GM12875 (cell line): ENCODE data around the gene NEU1.

Experiments used
- H3K4me3 ChIP-seq: one replicate; pipeline ENCODE4 v1.5.1; 2011; ENCODE audit warnings: low read depth, low read length, control low read depth
- TF ChIP-seq, protein P1 (sequence below): IDR thresholded peaks from 2 replicates; pipeline ENCODE4 v1.5.1; 2011; ENCODE audit warnings: low read depth, mild to moderate bottlenecking, control low read depth, inconsistent platforms, low read length, moderate library complexity, borderline replicate concordance; ENCODE audit not compliant: insufficient read depth

Gene NEU1

DNA sequence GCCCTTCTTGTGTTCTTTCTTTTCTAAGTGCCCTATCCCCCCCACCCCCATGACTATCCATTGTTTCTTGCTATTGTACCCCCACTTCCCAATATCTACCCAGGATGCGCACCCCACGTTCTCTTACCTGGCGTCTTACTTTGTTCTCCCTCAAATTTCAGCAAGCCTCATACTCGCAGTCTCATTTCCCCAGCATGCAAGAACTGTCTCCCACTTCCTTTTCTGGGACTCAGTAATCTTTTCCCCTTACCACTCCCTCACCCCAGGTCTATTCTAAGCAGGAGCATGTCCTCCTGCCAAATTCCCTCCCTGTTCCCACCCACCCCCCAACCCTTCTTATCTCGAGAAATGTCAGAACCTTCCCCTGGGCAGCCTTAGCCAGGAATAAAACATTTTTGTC is 36.6 kb upstream of the NEU1 start:
- TF ChIP-seq, protein P1, sequence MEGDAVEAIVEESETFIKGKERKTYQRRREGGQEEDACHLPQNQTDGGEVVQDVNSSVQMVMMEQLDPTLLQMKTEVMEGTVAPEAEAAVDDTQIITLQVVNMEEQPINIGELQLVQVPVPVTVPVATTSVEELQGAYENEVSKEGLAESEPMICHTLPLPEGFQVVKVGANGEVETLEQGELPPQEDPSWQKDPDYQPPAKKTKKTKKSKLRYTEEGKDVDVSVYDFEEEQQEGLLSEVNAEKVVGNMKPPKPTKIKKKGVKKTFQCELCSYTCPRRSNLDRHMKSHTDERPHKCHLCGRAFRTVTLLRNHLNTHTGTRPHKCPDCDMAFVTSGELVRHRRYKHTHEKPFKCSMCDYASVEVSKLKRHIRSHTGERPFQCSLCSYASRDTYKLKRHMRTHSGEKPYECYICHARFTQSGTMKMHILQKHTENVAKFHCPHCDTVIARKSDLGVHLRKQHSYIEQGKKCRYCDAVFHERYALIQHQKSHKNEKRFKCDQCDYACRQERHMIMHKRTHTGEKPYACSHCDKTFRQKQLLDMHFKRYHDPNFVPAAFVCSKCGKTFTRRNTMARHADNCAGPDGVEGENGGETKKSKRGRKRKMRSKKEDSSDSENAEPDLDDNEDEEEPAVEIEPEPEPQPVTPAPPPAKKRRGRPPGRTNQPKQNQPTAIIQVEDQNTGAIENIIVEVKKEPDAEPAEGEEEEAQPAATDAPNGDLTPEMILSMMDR, result no peak
- no peak overlapping the region for H3K4me3 ChIP-seq

DNA sequence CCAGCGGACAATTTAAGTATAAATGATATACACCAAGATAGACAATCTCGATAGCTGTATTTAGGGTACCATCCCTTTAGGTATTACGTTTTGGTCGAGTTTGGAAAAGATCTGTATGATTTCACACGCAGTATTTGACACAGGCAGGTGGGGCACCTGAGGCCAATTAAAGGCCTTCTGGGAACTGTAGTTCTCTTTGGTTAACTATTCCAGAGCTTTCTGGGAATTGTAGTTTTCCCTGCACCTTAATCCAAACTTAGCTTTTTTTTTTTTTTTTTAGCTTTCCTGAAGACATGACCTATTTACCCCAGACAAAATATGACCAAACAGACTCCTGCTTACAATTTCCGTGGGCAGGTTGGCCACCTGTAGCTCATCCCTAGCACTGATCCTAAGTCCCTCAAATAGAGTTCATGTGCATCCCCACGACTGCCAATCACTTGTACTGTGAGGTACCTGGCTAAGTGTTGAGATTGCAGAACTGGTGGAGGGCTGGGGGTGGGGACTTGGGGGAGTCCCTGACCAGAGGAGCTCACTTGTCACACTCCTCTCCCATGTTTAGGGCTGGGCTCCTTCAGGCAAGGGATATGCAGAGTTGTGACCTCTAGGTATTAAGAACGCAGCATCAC is 35.9 kb upstream of the NEU1 start:
- peak overlapping the region; percentile 70 for H3K4me3 ChIP-seq
- TF ChIP-seq, protein P1, result no peak

DNA sequence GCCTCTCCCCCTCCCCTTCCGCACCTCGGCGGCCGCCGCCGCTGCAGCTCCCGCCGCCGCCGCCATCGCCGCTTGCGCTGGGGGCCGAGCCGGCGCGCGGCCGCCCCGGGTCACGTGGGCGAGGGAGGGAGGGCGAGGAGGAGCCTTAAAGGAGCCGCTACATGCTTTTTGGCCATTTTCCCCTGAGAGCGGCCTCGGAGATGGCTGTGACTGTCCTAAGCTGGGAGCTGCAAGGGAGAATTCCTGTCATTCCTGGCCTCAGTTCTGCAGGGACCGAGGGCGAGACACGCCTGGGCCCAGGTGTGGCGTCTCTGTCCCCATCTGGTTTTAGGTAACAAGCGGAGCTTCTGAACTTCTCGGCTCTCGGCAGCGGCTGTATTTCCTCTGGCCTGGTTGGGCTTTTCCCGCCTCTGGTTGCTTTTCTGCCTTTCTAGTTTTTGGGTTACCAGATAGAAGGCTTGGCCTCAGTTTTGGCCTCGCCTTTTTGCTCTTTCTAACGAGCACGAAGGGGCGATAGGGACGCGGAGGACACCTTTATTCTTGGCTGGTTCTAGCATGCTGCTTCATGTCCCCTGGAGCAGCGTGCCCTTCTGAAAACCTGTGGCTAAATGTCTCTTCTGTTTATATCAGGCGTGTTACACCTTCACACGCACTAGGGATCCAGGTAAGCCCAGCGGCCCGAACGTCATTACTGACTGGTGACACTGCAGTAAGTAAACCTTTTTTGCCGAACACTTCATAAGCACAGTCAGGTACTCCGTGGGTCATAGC is 35.2 kb upstream of the NEU1 start, which contains the start of gene EHMT2:
Gene EHMT2, minus strand, starts transcription at position 87 of the 771 bp plus-strand sequence. Its CDS starts 21 bp downstream, at position 66.
- H3K4me3 ChIP-seq, result peak within 1 kb of the TSS; percentile 70
- TF ChIP-seq, protein P1, result no peak

DNA sequence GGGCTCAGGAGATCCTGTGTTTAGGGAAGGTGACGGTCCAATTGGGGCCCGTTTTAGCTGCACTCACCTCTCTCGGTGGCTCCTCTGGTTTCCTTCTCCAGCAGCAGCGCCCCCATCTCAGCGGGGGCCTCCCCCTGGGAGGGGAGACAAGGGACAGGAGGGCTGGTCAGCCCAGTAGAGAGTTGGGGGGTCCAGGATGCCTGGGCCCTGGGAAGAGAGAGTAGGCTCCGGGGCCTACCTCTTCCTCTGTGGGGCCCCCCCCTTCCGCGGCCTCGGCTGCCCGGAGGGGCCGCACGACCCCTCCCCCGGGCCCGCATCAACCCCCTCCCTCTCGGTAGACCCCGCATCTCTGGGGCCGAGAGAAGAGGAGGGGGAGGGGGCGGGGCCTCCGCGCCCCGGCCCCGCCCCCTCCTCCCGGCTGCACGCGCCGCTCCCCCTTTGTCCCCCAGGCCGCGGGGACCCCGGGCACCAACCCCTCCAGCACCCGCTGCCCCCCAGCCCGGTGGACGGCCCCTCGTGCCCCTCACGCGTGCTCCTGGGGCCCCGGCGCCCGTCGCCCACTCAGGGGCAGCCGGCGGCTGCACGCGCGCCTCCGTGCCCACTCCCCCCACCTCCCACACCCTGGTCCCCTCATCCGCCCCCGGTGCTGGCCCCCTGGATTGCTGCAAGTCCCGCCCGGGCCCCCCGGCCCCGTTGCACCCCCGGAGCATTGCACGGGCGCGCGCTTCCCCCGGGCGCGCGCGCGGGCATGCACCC is 34.4 kb upstream of the NEU1 start:
- H3K4me3 ChIP-seq, result peak overlapping the region; percentile 70
- TF ChIP-seq, protein P1, result no peak

DNA sequence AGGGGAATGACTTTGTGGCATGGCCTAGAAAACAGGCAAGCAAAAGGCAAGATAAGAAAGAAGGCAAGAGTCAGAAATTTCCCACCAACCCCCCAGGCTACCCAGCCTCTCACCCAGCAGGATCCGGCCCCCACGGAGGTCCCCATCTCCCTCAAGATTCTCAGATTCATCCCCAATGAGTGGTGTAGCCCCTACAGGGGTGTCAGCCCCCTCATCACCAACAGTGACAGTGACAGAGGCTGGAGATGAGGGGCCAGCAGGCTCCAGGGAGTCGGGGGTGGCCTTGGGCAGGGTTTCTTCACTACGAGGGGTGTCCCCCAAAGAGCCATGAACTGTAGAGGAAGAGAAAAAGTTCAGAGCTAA is 33.9 kb upstream of the NEU1 start:
- peak overlapping the region; percentile 70 for H3K4me3 ChIP-seq
- TF ChIP-seq, protein P1, result no peak

DNA sequence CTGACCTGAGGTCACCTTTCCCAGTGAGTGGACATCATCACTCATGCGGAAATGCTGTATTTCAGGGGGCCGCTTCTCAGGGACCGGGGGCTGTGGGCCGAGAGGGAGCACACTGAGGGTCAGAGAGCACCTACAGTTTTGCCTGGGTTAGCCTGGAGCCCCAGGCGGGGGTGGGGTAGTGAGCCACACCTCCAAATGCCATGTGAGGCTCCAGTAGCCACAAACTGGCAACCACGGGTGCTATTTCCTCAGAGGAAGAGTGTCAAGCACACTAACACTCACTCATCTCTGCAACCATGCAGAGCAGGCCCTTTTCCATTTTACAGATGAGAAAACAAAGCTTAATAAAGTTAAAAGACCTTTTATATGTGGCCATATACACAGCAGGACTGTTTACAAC is 30.2 kb upstream of the NEU1 start:
- no peak overlapping the region for H3K4me3 ChIP-seq
- TF ChIP-seq, protein P1, result no peak
